CD4-positive, alpha-beta T cell treated with Interleukin-6 at 100 ng/mL for 8 hours (primary cell): ENCODE measurements around the gene RNASE7.
"Not testable (repeated sequence)": the region's sequence is repeated elsewhere in the genome, so short reads cannot be mapped to it uniquely, and the experiment has no call there.

Source experiments
- DNase-seq: peaks from one replicate; pipeline ENCODE4 v3.0.0-alpha.2; 2020; ENCODE audit warnings: mixed read lengths, low spot score

The RNASE7 gene

DNA sequence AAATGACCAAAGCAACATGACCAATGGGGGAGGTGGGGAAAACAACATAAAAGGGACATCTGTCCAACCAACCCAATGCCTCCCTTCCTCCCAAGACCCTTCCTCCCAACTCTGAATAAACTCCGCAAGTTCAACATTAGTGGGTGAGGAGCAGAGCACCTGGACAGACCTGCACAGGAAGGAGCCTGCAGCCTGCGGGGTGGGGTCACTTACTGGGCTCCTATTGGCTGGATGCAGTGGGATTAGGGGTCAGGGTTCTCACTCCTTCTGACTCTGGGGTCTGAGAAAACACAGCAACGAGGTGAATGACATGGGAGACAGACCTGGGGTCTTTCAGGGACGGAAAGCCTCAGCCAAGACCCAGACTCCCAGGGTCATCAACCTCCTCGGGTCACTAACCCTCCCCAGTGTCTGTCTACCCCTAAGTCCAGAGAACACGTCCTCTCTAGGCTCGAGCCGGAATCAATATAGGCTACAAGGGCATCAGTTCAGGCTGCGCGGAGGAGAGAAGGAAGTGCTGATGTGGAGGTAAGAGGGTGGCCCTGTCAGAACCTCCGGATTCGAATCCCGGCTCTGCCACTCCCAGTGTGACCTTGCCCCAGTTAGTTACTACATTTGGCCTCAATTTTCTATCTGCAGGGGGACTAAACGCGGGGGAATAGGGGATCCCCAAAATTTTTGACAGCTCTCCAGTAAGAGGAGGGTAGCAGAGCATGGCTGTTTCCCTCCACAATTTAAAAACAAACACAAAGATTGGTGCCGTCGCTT is 18.2 kb upstream of the RNASE7 start:
- DNase-seq = no peak

DNA sequence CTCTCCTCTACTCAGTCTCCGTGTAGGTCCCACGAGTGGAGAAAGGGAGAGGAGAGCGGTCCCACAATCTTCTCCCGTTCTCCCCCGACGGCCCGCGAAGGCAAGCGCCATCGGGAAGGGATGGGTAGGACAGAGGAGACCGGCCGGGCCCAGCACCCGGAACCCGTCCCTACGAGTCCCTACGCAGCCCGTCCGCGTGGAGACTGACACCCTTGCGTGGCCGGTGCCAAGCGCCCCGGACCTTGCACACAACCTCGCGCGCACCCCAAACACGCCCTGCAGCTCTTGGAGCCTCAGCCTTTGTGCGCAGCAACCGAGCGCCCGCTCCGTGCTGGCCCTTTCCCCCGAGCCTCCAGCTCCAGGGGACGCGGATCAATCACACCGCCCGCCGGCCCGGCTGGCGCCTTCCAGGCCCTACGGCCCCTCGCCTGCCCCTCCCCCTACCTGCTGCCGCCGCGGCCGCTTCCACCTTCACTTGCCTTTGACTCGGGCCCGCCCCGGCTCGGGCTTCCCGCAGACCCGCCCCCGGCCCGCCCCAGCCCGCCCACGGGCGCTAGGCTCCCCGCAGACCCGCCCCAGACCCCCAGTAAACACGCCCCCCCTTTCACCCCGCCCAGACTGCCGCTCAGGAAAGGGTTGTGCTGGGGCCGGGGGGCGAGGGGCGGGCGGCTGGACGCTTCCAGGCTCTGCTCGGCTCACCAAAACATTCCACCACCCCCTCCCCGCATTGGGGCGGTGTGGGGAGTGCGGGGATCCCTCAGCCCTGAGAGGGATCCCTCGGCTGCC is 17.4 kb upstream of the RNASE7 start, which contains the start of gene NDRG2:
Gene NDRG2 (minus strand): TSS at position 477 of the 786 bp plus-strand sequence. CDS start 1,746 bp downstream, outside the sequence.
- peak; percentile 80 for DNase-seq

DNA sequence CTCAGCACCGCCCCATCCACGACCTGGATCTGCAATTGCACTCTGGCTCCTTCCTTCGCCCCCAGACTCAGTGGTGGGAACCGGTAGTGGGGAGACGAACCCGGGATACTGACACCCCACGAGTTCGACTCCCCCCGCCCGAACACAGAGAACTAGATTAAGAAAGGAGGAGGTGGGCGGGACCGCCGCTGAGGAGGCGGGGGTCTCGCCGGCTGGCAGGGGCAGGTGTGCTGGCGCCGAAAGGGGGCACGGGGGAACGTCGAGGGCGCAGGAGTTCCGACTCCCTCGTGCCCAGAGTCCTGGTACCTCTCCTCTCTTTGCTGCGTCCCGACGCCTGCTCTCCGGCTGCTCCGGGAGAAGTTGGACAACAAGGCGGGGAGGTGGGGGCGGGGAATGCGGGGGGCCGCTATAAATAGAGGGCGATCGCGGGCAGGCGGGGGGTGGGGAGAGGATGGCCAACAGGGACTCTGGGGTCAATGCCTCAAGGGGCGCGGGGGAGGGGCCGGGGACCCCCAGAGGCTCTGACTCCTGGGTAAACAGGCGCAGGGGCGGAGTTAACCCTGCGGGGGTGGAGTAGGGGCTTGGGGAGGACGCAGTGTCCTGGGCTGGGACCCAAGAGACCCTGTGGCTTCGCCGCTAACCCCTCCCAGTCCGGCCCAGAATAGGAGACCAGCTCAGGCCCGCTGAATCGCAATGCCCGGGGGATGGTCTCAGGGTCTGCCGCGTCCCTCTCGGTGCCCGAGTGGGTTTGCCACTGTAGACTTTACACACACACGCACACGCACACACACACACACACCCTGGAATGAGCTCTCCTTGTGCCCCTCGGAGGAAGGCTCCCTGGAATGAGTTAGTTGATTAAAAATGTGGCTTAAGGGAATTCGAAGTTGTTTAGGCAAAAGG is 16.5 kb upstream of the RNASE7 start:
- DNase-seq = no peak

DNA sequence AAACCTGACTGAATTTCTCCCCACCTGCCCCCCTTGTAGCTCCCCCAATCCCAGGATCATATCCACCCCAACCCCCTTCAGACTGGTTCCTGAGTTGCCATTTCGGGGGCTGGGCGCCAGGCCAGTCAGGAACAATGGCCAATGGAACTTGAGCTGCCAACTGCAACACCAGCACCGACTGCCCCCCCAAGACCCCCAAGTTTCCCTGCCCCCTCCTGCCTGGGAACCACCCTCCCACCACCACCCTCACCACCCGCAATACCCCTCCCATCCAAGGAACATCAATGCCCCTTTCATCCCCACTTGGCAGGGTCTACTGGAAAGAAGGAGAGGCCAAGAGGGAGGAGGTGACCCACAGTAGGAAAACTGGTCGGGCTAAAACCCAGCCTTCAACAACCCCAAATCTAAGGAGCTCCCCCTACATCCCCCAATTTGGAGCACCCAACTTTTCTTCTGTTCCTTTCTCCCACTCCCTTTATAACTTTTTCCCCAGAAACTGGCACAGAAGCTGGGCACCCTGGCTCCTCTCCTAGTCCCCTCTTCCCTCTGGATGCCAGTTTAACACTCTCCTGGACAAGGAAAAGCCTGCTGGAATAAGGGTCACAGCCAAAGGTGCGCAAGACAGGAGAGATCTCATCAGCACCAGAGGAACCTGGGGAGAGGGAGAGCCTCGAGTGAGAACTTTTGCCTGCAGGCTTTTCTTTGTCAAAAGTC is 15.7 kb upstream of the RNASE7 start:
- no peak for DNase-seq

DNA sequence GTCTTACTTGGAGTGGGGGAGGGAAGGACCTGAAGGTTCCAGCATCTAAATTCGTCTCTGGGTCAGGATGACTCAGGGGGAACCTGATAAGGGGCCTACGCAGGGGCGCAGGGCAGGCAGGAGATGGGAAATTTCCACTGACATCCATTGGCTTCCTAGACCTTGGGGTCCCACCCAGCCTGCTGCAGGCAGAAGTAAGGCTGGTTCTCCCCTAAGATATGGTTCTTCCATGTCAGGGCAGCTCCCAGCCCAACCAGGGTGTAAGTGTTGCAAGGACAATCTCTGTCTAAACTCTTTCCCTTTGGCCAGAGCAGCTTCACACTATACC is 15.2 kb upstream of the RNASE7 start:
- DNase-seq = no peak

DNA sequence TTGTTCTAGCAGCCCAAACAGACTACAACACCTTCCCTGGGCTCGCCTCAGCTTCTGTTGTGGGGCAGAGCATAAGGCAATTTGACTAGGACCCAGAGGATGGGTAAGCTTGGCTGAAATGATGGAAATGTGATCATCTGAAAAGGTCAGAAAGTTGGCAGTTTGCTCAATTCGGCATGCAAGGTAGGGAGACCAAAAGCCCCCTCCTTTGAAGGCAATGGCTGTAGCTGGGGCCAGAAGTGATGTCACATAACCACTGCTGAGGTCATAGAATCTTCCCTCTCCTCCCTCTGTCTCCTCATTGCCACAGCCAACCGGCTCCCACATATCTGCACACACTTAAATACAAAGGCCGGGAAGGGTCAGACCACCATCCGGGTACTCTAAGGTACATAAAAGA is 12.2 kb upstream of the RNASE7 start, which contains the start of gene TPPP2:
Gene TPPP2 (plus strand): TSS at position 301 of the 400 bp plus-strand sequence. CDS start 365 bp downstream, outside the sequence.
- DNase-seq = no peak

DNA sequence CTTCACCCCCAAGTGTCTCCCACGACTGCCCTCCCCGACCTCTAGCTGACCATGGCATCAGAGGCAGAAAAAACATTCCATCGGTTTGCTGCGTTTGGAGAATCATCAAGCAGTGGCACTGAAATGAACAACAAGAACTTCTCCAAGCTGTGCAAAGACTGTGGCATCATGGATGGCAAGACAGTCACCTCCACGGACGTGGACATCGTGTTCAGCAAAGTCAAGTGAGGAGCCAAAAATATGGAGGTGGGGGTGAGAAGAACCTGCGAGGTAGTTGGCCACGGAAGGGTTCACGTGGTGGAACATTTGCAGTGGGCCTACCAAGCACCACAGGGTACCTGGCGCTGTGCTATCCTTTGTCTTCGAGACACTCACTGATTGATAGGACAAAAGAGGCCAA is 11.6 kb upstream of the RNASE7 start:
- no peak for DNase-seq

DNA sequence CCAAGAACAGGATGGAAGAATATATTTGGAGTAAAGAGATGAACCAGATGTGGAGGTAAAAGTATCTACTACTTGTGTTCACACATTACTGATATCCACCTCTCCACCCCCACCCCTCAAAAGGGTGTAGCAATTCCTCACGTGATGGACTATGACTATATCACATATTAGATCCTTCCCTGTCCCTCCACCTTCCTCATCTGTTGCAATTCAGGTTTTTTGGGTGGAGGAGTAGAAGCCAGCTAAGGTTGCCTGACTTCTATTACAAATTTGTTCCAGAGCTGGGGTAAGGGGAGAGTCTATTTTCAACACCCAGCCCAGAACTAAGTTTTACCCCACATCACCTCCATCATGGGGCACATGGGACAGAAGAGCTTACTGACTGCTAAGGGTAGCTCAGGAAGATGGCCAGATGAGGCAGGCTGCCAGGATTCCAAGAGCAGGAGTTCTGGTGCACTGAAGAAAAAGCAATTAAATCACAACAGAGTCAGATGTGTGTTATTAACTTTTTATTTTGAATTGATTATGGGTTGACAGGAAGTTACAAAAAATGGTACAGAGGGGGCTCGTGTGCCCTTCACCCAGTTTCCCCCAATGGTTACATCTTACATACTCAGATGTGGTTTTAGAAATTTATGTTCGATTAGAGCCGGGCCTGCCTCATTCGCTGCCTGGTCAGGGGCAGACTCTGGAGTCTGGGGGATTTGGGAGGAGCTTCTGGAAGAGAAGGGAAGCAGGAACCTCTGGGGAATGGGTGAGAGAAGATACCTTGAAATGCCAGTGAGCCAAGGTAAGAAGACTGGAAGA is 9.6 kb upstream of the RNASE7 start:
- DNase-seq = no peak

DNA sequence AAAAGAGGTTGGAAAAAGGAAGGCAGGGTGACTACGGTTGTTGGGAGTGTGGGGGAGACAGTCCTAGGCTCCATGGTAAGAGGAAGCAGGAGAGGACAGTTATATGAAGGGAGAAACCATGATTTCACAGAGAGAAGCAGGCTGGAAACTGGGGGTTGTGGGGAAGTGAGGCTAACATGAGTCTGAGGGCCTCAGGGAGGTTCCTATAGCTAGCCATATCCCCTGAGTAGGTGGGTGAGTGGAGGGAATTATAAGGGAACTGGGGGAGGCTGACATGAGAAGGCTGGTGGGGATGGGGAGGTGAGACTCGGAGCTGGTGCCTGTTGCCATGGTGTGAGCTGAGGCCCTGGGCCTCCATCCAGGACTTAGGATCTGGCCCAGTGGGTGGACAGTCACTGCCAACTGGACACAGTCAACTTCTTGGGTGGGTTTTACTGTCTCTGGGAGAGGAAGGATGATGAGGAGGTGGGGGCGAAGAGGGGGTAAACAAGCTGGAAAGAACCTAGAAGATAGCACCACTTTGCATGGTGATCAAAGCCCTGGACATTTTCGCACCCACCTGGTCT is 8.9 kb upstream of the RNASE7 start:
- no peak for DNase-seq

DNA sequence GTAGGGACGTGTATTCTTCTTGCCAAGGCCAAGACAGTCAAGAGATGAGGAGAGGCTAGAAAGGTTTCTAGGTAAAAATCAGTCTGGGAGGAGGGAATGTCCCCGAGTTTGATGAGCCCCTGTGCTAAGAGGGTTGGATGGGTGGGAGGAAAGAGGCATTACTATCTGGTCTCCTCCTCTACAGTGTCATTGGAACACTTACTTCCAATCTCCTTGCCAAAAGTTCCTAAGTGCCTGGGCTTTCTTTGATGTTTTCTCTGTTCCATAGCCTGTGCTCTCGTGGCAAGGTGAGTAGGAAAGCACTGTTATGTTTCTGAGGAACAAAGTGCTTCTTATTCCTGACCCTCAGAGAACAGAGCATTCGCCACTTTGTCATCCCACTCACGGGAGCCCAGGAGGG is 7.5 kb upstream of the RNASE7 start, which contains the start of gene RNASE13:
Gene RNASE13 (minus strand): TSS at position 101 of the 400 bp plus-strand sequence. CDS start 519 bp downstream, outside the sequence.
- no peak for DNase-seq

DNA sequence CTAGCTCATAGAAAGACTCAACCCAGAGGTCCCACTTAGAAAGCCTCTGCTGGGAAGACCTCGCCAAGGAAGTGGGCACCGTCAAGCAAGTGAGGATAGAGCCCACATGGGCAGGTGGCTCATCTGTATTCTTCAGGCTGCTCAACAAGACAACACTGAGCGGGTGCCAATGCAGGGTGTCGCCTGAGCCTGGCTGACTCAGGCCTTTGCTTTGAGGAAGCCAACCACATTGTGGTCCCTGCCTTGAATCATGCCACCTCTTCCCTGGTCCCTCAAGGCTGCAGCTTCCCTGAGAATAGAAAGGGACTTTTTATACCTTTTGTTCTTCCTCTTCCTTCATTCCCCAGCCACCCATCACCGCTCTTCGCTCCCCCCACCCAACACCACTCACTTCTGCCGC is 5.4 kb upstream of the RNASE7 start:
- no peak for DNase-seq

DNA sequence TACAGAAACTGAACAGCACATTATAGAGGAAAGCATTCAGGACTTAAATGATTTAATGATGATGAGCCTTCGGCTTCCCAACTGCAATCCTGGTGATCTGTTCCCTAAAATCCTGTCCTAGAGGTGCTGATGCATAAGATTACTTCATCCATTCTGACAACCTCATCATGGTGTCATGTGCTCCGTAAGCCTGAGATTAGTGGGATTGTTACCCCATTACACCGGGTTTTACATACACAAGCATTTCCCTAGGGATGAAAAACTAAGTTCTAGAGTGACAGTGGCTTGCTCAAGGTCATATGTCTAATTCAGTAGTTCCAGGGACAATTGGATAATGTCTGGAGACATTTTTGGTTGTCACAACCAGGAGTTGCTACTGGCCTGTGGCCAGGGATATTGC is 5.0 kb upstream of the RNASE7 start:
- DNase-seq = no peak

DNA sequence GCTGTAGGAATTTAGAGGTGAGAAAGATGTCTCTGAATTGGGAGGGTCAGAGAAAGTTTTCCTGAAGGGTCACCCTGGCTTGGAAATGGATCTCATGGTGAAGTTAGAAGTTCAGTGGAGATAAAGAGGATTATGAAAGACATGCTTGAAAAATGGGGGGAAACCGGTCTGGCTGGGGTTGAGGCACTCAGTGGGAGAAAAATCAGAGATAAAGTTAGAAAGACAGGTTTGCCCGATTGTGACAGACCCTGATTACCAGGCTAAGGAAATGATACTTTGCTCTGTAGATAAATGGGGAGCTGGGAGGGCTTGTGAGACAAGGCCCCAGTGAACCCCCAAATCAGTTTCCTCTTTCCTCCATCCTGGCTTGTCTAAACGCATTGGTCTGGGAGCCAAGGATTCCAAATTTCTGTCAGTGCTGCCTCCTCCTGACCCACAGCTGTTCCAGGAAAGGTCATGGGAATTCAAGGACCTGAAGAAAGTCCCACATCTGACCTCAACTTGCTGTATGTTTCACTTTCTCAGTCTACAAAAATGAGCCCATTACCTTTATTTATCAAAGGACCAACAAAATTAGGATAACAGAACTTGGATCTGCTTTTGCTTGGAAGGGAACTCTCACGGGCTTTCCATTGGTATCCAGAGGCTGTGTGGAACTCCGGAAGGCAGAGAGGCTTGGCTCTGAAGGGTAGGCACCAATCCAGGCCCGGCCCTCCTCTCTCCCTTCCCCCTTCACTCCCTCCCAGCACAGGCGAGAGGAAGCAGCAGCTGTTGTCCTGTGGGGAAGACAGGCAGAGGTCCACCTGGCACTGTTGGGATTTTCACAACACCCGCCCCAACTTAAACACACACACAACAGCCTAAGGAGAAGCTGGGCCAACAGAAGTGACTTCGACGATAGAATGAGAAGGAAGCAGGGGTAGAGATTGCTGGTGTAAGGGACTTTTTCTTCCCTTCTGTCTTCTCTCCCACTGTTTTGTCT is 3.4 kb upstream of the RNASE7 start:
- DNase-seq = no peak

DNA sequence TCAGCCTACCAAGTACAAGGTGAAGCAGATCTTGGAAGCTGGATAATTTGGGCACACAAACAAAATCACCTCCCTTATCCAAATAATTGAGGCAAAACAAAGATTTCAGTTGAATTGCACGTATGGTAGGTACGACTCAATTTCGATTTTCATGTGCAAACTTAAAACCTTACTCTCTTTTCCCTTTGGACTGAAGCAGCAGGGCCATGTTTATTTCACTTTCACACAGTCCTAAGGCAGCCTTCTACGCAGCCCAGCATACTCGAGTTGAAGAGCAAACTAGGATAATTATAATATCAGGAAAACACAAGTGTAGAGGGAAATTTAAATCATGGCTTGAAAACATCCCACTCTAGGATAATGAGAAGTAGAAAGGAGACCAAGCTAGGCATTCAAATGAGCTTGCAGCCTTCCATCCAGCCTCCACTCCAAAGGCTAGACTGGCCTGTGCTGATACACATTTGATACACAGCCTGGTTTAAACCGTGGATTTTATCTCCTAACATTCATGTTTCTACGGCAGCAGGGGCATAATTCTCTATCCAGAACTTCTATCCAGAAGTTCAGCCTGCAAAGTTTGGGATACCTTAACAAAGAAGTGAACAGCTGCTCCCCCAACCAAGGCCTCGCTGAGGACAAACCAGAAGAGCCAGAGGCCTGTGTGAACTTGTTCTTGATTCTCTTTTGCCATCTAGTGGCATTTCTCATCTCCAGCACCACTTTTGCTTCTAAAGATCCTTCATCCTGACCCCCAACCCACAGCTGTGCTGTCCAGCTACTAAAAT is 2.4 kb upstream of the RNASE7 start:
- peak; percentile 41 for DNase-seq

DNA sequence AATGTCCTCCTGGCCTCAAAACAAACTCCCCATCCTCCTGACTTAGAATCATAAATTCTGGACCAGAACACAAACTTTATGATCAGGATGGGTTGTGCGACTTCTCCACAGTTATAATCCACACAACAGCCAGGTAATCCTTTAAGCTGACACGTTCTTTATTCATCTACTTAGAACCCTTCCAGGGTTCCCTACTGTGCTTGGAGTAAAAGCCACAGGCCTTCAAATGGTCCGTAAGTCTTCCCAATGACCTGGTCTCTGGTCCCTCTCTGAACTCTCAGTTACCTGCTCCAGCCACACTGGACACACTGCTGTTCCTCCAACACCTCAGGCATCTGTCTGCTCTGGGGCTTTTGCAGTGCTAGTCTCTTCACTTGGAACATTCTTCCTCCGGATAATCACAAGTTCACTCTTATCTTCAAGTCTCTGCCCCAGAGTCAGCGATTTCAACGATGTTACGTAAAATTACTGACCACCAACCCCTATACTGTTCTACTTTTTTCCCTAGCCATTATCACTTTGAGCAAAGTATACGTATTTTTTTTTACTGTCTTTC is 1.7 kb upstream of the RNASE7 start:
- DNase-seq = no peak

DNA sequence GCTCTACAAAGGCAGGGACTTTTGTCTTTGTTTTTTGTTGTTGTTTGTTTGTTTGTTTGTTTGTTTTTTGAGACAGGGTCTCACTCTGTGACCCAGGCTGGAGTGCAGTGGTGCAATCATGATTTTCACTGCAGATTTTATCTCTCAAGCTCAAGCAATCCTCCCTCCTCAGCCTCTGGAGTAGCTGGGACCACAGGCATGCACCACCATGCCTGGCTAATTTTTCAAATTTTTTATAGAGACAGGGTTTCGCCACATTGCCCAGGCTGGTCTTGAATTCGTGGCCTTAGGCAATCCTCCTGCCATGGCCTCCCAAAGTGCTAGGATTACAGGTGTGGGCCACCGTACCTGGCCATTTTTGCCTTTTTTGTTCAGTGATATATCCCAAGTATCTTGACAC is 1.2 kb upstream of the RNASE7 start:
- DNase-seq = not testable (repeated sequence)

DNA sequence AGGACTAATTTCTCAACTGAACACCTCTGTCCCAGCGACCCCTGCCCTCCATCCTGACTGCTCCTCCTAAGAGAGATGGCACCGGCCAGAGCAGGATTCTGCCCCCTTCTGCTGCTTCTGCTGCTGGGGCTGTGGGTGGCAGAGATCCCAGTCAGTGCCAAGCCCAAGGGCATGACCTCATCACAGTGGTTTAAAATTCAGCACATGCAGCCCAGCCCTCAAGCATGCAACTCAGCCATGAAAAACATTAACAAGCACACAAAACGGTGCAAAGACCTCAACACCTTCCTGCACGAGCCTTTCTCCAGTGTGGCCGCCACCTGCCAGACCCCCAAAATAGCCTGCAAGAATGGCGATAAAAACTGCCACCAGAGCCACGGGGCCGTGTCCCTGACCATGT is 756 bp downstream of the RNASE7 start:
- DNase-seq = no peak

DNA sequence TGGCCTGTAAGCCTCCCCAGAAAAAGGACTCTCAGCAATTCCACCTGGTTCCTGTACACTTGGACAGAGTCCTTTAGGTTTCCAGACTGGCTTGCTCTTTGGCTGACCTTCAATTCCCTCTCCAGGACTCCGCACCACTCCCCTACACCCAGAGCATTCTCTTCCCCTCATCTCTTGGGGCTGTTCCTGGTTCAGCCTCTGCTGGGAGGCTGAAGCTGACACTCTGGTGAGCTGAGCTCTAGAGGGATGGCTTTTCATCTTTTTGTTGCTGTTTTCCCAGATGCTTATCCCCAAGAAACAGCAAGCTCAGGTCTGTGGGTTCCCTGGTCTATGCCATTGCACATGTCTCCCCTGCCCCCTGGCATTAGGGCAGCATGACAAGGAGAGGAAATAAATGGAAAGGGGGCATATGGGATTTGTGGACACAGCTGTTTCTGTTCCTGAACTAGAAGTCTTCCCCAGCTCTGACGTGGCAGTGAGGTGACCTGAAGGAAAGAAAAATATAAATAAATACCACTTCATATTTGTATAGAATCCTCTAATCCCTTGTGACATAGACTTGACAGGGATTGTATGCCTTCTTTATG is 1.3 kb downstream of the RNASE7 start:
- DNase-seq = no peak
